Smooth muscle cell (in vitro differentiated cells): ENCODE results near the gene TTC9. TPM values are rescaled to one million over a fixed set of nuclear protein-coding genes. Genes with fewer than 3 reads are reported as not detected.
"Not testable (repeated sequence)": the region's sequence is repeated elsewhere in the genome, so short reads cannot be mapped to it uniquely, and the experiment has no call there.

Experiments used
- DNase-seq: peaks from one replicate; lab custom pipeline; 2025; ENCODE audit not compliant: unreplicated experiment; lab: John Stamatoyannopoulos, UW
- H2AFZ ChIP-seq: fragments of 200-600 bp; sonication (generic); 2 replicates; pipeline ENCODE4 v1.6.0; 2016; ENCODE audit warnings: antibody characterized with exemption, low read depth, mild to moderate bottlenecking
- H3F3A ChIP-seq: fragments of 200-600 bp; sonication (generic); 2 replicates; pipeline ENCODE4 v1.6.0; 2017; ENCODE audit warnings: antibody characterized with exemption, low read depth
- H3K27ac ChIP-seq: fragments of 200-600 bp; sonication (generic); 2 replicates; pipeline ENCODE4 v1.5.1; 2016; ENCODE audit warnings: low read depth, mild to moderate bottlenecking
- H3K27me3 ChIP-seq: fragments of 200-600 bp; sonication (generic); 2 replicates; pipeline ENCODE4 v1.6.1; 2016; ENCODE audit warnings: low read depth, mild to moderate bottlenecking
- H3K36me3 ChIP-seq: fragments of 200-600 bp; sonication (generic); 2 replicates; pipeline ENCODE4 v1.5.1; 2016; ENCODE audit warnings: low read depth
- H3K4me1 ChIP-seq: fragments of 200-600 bp; sonication (generic); 2 replicates; pipeline ENCODE4 v1.5.1; 2016; ENCODE audit warnings: low read depth
- H3K4me2 ChIP-seq: fragments of 200-600 bp; sonication (generic); 2 replicates; pipeline ENCODE4 v1.6.0; 2016; ENCODE audit warnings: mild to moderate bottlenecking
- H3K4me3 ChIP-seq: fragments of 200-600 bp; sonication (generic); 2 replicates; pipeline ENCODE4 v1.5.1; 2016; ENCODE audit warnings: mild to moderate bottlenecking
- H3K79me2 ChIP-seq: fragments of 200-600 bp; sonication (generic); 2 replicates; pipeline ENCODE4 v1.6.0; 2016; ENCODE audit warnings: low read depth, mild to moderate bottlenecking
- H3K9ac ChIP-seq: fragments of 200-600 bp; sonication (generic); 2 replicates; pipeline ENCODE4 v1.6.0; 2016; ENCODE audit warnings: low read depth
- H3K9me3 ChIP-seq: fragments of 200-600 bp; sonication (generic); replicated peaks from 2 replicates; pipeline ENCODE4 v1.5.1; 2016; ENCODE audit warnings: low read depth
- H4K20me1 ChIP-seq: fragments of 200-600 bp; sonication (generic); 2 replicates; pipeline ENCODE4 v1.6.0; 2016; ENCODE audit warnings: low read depth
- CTCF ChIP-seq: fragments of 200-600 bp; sonication (generic); IDR thresholded peaks from 2 replicates; pipeline ENCODE4 v1.5.1; 2017; ENCODE audit warnings: borderline replicate concordance, mild to moderate bottlenecking, antibody characterized with exemption; ENCODE audit not compliant: insufficient read depth, poor library complexity, severe bottlenecking
- WGBS: methylation state at CpG from one replicate; pipeline ENCODE4 v1.1.7; 2016; ENCODE audit warnings: low lambda C conversion rate; 5-methylcytosine and 5-hydroxymethylcytosine counted together
- polyA plus RNA-seq: library from polyadenylated mRNA; unstranded; fragments of >200 nt; fragmentation: Nextera tagmentation; extraction: Ambion mirVana; gene quantifications from 2 replicates; pipeline ENCODE4 v1.2.1, GENCODE V29; 2016
- total RNA-seq: library from RNA; depleted of rRNA; stranded (reverse); fragments of >200 nt; gene quantifications from 2 replicates; pipeline ENCODE4 v1.2.3, GENCODE V29; 2014

TTC9 gene
- total and polyA plus RNA-seq, 2 experiments from 2014 or later = 1.2 to 4.4 TPM

DNA sequence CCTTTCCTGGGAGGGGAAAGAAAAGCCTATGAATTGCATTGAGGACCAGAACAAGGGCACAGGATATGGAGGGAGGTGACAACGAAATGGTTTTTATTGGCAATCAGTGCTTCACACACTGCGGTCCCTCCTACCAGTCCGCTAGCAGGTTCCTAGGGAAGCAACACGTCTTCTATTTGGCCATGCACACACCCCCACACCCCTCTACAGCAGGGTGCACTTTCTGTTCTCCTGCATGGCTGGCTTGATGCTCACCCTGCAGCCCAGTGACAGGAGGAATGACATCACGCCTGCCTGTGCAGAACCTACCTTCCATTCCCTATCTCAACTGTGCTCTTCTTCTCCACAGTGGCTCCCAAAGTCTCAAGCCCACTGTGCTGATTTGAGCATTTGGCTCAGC lies 57.9 kb downstream of the TTC9 start:
- Histone ChIP-seq H2AFZ (no peak overlapping the region), H4K20me1 (no peaks in the 10 kb centered on the region), H3K9me3 (no peaks in the 10 kb centered on the region), H3K79me2 (no peaks in the 10 kb centered on the region), H3K4me2 (no peak overlapping the region), H3K4me1 (no peaks in the 10 kb centered on the region), H3K4me3 (no peak overlapping the region), H3K27me3 (no peaks in the 10 kb centered on the region), H3K27ac (no peak overlapping the region), H3K36me3 (no peaks in the 10 kb centered on the region), H3K9ac (no peak overlapping the region), H3F3A (no peaks in the 10 kb centered on the region)
- no peak for TF ChIP-seq CTCF
- 95% methylated on average over 5 of the region's 5 CpGs for WGBS
- no peak for DNase-seq

DNA sequence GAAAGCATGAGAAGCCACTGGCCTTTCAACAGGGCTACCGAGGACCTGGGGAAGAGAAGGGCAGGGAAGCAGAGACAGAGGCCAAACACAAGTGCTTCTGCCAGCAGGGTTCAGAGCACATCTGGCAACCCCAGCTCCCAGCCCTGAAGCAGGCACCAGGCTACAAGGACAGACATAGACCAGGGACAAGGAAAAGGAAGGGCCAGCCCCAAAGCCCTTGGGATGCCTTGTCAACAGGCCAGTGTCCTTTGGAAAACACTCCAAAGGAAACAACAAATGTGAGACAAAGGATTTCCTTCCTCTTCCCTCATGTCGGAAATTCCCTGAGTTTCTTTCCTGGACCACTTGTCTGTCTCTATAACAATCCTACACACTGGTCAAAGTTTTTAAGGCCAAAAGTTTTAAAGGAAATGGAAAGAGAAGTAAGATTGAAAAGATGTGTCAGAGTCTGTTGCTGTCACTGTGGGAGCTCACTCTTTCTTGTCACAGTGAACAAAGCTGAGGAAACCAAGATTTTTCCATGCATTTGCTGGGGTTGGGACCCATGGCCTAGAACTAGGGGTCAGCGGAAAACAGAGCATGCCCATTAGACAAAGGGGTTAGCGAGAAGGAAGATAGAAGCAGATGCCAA lies 59.4 kb downstream of the TTC9 start:
- Histone ChIP-seq H3K27me3 (no peaks in the 10 kb centered on the region), H3F3A (no peaks in the 10 kb centered on the region), H3K9me3 (no peaks in the 10 kb centered on the region), H3K9ac (no peak overlapping the region), H3K79me2 (no peaks in the 10 kb centered on the region), H2AFZ (no peak overlapping the region), H3K4me2 (no peak overlapping the region), H3K4me3 (no peak overlapping the region), H3K36me3 (no peaks in the 10 kb centered on the region), H4K20me1 (no peaks in the 10 kb centered on the region), H3K4me1 (no peaks in the 10 kb centered on the region), H3K27ac (no peak overlapping the region)
- WGBS = 86% methylated on average over 4 of the region's 4 CpGs
- no peak for TF ChIP-seq CTCF
- no peak for DNase-seq

GRCh38 chr14:70701610-70702009 lies 59.9 kb downstream of the TTC9 start:
- Histone ChIP-seq H3K36me3 (no peaks in the 10 kb centered on the region), H3K79me2 (no peaks in the 10 kb centered on the region), H2AFZ (no peak overlapping the region), H3K4me2 (no peak overlapping the region), H3K9me3 (no peaks in the 10 kb centered on the region), H4K20me1 (no peaks in the 10 kb centered on the region), H3K4me1 (no peaks in the 10 kb centered on the region), H3K9ac (no peak overlapping the region), H3K4me3 (no peak overlapping the region), H3F3A (no peaks in the 10 kb centered on the region), H3K27me3 (no peaks in the 10 kb centered on the region), H3K27ac (no peak overlapping the region)
- DNase-seq = no peak
- no peak for TF ChIP-seq CTCF

- no peaks in the 10 kb centered on the region for H3K79me2 ChIP-seq
- H3K27ac ChIP-seq = no peak overlapping the region
- no peak overlapping the region for H3K4me3 ChIP-seq
- H3K9me3 ChIP-seq = no peaks in the 10 kb centered on the region
- no peak for TF ChIP-seq CTCF
- no peak overlapping the region for H2AFZ ChIP-seq
- WGBS = 83% methylated on average over 3 of the region's 3 CpGs
- no peaks in the 10 kb centered on the region for H3K27me3 ChIP-seq
- H4K20me1 ChIP-seq = no peaks in the 10 kb centered on the region
- H3K9ac ChIP-seq = no peak overlapping the region
- no peak overlapping the region for H3K4me2 ChIP-seq
- H3F3A ChIP-seq = no peaks in the 10 kb centered on the region
- no peaks in the 10 kb centered on the region for H3K4me1 ChIP-seq
- no peak for DNase-seq
- no peaks in the 10 kb centered on the region for H3K36me3 ChIP-seq
Observed at GRCh38 chr14:70702161-70702560, 60.4 kb downstream of the TTC9 start.

DNA sequence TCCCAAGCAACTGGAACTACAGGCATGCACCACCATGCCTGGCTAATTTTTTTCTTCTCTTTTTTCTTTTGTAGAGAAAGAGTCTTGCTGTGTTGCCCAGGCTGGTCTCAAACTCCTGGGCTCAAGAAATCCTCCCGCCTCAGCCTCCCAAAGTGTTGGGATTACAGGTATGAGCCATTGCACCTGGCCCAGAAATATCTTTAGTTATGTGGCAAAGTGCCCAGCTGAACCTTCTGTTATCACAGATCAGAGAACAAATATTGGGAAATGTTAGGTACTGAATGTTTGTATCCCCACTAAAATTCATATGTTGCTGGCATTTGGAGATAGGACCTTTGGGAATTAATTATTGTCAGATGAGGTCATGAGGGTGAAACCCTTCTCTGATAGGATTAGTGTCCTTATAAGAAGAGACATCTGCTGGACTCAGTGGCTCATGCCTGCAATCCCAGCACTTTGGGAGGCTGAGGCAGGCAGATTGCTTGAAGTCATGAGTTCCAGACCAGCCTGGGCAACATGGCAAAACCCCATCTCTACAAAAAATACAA lies 62.0 kb downstream of the TTC9 start:
- H3K27ac ChIP-seq, H3F3A ChIP-seq, H2AFZ ChIP-seq, H3K36me3 ChIP-seq, H3K79me2 ChIP-seq, H3K27me3 ChIP-seq, H3K9ac ChIP-seq, H3K9me3 ChIP-seq, DNase-seq, H3K4me1 ChIP-seq, H3K4me2 ChIP-seq, H3K4me3 ChIP-seq, H4K20me1 ChIP-seq: not testable (repeated sequence)
- 100% methylated on average over 1 of the region's 1 CpG for WGBS
